GM20431 (cell line): ENCODE data around the gene NINJ2.
"Not testable (repeated sequence)": the region's sequence is repeated elsewhere in the genome, so short reads cannot be mapped to it uniquely, and the experiment has no call there.

Experiments used
- in situ Hi-C: fragments of 300-500 bp; cut with MseI, MboI; formaldehyde crosslinking; loops from one replicate; pipeline ENCODE4 v1.15.0; 2020; ENCODE audit warnings: low sequenced_read_pairs; ENCODE audit not compliant: unreplicated experiment

Gene NINJ2

GRCh38 chr12:643475-644302, 19.6 kb downstream of the NINJ2 start:
- in situ Hi-C loops, result no loop called here

DNA sequence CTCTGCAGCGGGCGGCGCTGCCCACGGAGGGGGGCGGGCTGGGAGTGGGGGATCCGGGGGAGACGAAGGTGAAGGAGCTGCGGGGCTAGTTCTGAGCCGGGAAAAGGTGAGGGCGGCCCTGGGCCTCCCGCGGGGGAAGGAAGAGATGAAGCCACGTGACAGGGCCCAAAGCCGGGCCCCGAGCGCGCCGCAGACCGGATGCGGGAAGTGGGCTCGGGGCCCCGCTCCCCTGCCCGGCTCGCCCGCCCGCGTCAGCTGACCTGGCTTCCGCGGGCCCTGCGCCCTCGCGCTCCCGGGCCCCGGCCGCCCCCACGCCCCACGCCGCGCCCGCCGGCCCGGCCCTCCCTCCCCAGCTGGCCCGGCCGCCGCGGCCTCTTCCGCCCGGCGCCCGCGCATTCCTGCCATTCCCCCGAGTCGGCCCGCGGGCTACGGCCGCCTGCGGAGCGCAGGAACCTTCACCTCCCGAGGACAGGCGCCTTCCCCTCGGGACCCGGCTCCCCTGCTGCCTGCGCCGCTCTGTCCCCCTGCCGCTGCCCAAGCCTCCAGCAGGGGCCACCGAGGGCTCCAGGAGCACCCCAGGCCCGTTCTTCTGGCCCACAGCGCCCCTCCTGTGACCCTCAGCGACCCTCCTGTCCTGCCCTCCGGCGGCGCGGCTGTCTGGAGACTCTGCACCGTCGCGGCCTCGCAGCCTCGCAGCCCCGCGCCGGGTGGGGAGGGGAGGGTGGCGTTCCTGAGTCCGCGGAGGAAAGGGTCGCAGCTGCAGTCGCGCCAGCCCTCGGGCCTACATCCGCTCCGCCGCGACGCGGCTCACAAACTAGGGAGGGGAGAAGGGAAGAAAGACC, 20.4 kb downstream of the NINJ2 start:
- in situ Hi-C loops, result no loop called here

GRCh38 chr12:641321-641720, 21.9 kb downstream of the NINJ2 start:
- in situ Hi-C loops, result not testable (repeated sequence)

- in situ Hi-C loops, result no loop called here
These were observed 22.5 kb downstream of the NINJ2 start for GRCh38 chr12:640773-641172.

DNA sequence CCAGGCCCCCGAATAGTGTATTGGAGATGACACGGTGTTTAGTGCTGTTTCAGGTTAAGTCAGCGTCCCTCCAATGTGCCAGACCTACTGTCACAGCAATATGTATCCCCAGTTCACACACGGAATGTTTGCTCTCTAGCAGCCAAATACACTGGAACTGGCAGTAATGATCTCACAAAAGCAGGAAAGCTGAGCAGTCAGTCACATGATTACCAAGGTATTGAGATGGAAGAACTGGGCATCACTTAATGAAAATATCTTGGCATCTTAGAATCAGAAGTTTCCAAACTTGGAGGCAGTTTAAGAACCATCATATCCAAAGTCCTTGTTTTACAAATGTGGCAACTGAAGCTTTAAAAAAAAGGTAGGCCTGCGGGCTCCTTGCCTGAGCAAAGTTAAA, 23.3 kb downstream of the NINJ2 start:
- in situ Hi-C loops, result no loop called here

GRCh38 chr12:639566-639965, 23.7 kb downstream of the NINJ2 start:
- in situ Hi-C loops, result no loop called here

GRCh38 chr12:638953-639557, 24.2 kb downstream of the NINJ2 start:
- in situ Hi-C loops, result no loop called here

DNA sequence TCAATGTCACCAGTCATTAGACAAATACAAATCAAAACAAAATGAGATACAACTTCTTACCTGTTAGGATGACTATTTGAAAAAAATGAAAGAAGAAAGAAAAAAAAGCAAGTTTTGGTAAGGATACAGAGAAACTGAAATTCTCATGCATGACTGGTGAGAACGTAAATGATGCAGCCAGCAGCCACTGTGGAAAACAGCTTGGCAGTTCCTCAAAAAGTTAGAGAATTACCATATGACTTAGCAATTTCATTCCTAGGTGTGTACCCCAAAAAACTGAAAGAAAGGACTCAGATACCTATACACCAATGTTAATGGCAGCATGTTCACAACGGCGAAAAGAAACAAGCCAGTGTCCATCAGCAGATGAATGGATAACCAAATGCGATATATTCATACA, 26.6 kb downstream of the NINJ2 start:
- in situ Hi-C loops, result no loop called here

DNA sequence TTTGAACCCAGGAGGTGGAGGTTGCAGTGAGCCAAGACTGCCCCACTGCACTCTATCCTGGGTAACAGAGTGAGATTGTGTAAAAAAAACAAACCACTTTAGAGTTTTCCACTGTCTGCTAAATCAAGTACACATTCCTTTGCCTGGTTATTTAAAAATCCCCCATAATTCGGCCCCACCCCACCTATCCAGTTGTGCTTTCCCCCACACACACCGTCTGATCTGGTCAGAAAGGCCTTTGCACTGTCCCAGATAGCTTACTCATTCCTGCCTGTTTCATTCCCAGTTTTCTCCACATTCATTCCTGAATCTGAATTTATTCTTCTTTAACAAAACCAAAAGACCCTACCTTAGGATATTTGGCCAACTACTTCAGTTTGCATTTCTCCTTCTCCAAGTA, 29.5 kb downstream of the NINJ2 start:
- in situ Hi-C loops, result no loop called here

DNA sequence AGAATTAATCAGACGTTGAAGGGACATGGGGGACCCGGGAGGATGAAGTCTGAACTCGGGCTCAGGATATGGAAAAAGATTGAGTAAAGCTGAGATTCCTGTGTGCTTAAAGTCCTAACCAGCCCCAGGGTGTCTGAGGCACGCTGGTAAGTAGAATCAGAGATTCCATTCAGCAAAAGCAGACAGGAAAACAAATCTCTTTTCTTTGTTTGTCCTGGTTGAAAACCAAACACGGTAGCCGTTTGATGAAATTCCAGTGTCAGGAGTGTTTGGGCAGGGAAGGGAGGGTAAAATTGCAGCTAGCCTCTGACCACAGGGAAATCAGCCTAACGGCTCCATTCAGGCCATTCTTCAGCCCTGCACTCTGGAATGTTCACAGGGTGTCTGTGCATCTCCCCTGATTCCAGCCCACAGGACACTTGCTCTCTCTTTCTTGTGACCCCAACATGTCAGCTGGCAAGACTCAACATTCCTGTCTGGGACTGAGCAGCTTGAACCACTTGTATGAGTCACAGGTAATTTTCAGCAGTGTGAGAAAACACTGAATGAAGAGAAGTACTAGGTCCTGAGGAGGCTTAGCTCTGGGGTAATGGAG, 31.0 kb downstream of the NINJ2 start:
- in situ Hi-C loops, result no loop called here

DNA sequence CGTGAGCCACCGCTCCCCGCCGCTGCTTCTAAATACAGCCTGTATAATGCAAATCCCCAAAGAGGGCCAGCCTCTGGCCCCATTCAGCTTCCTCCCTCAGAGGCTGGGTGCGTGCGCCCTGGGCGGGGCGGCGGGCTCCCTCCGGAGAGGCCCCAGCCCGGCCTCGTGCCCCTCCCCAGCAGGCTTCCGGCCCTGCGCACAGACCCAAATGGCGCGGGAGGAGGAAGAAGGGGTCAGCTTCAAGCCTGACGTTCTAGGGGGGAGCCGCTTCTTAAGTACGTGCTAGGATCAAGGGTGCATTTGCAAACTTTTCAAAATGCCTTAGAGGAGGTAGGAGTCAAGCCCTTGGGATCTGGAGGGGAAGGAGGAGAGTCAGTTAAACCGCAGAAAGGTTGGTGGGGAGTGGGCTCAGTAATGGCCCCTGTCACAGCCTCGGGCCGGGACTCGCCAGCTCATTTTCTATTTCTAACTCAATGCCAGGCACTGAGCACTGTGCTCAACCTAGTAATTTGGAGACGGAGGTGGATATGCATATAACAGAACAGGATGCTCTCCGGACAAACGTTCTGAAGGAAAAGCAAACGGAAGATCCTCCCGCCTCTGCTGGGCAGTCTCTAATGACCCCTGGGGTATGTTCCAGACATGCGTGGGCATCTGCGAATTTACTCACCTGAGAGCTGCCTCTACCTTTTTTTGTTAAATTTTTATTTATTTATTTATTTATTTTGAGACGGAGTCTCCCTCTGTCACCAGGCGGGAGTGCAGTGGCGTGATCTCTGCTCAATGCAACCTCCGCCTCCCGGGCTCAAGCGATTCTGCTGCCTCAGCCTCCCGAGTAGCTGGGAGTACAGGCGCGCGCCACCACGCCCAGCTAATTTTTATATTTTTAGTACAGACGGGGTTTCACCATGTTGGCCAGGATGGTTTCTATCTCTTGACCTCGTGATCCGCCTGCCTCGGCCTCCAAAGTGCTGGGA, 32.3 kb downstream of the NINJ2 start:
- in situ Hi-C loops, result no loop called here

- in situ Hi-C loops, result not testable (repeated sequence)
These were observed 34.5 kb downstream of the NINJ2 start for GRCh38 chr12:628742-629078.

- in situ Hi-C loops, result no loop called here
These were observed 35.1 kb downstream of the NINJ2 start for GRCh38 chr12:627863-628741.

- in situ Hi-C loops, result no loop called here
These were observed 36.0 kb downstream of the NINJ2 start for GRCh38 chr12:627285-627684.

GRCh38 chr12:625998-626397, 37.2 kb downstream of the NINJ2 start:
- in situ Hi-C loops, result no loop called here

DNA sequence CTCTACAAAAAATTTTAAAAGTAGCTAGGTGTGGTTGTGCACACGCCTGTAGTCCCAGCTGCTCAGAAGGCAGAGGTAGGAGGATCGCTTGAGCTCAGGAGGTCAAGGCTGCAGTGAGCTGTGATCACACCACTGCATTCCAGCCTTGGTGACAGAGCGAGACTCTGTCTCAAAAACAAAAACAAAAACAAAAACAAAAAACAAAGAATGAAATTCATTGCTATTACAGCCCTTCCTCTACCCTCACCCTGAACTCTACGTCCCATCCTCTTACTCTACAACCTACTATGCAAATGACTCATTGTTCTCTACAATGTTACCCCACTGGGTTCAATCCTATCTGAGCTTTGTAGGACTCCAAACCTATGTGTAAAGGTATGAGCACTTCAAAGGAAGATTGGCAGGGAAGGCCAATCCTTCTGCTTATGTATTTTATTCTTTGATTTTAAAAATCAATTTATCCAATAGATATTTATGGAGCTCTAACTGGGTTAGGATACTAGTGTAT, 39.3 kb downstream of the NINJ2 start:
- in situ Hi-C loops, result no loop called here

DNA sequence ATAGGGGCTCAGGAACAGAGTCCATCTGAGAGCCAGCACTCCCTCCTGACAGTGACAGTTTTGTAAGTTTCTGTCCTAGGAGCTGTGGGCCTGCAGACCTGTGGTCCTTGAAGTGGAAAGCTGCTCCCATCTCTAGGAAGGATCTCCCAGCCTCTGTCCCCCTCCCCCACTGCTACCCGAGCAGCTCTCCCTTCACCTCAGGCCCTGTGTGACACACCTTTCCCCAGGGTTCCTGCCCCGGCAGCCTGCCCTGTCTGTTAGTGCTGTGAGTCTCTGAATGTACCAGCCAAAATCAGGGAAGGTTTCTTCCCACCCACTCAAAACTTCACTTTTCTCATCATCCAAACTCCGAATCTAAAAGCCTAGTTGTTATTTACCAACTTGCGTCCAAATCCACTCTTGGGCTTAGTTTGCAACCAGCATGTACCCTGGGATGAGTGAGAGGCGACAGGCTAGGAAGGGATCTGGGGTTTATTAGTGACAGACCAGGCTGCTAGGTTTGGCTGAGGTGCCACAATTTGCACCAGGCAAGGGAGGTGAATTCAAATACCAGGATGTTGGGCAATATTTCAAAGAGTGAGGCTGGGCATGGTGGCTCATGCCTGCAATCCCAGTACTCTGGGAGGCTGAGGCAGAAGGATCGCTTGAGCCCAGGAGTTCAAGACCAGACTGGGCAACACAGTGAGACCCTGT, 39.9 kb downstream of the NINJ2 start:
- in situ Hi-C loops, result no loop called here

- in situ Hi-C loops, result no loop called here
These were observed 40.8 kb downstream of the NINJ2 start for GRCh38 chr12:622416-622815.
